Neural cell (in vitro differentiated cells): Measurements from ENCODE around the gene SPAG16. TPM values are rescaled to one million over a fixed set of nuclear protein-coding genes. Genes with fewer than 3 reads are reported as not detected.

Experiments used
- H2AFZ ChIP-seq: fragments of 200-600, 300-800 bp; sonication (generic), shearing (Covaris generic); 2 replicates; pipeline ENCODE4 v1.6.0; 2014; ENCODE audit warnings: low read depth, mild to moderate bottlenecking, antibody characterized with exemption, low read length, moderate library complexity
- H3F3A ChIP-seq: fragments of 200-600 bp; shearing (Covaris generic); 2 replicates; pipeline ENCODE4 v1.6.1; 2016; ENCODE audit warnings: mild to moderate bottlenecking, moderate library complexity, mixed read lengths, antibody characterized with exemption, low read length; ENCODE audit not compliant: insufficient read depth, poor library complexity, severe bottlenecking
- H3K27ac ChIP-seq: fragments of 200-600, 300-800 bp; sonication (generic), shearing (Covaris generic); 2 replicates; pipeline ENCODE4 v1.5.1; 2014; ENCODE audit warnings: mild to moderate bottlenecking, low read length, moderate library complexity
- H3K27me3 ChIP-seq: fragments of 300-800, 200-600 bp; sonication (generic), shearing (Covaris generic); 2 replicates; pipeline ENCODE4 v1.6.0; 2014; ENCODE audit warnings: mild to moderate bottlenecking, low read depth, low read length, moderate library complexity; ENCODE audit not compliant: insufficient read depth
- H3K36me3 ChIP-seq: fragments of 300-800, 200-600 bp; sonication (generic), shearing (Covaris generic); 2 replicates; pipeline ENCODE4 v1.5.1; 2014; ENCODE audit warnings: mild to moderate bottlenecking, antibody characterized with exemption, low read length, moderate library complexity; ENCODE audit not compliant: insufficient read depth
- H3K4me2 ChIP-seq: fragments of 300-800, 200-600 bp; sonication (generic), shearing (Covaris generic); 2 replicates; pipeline ENCODE4 v1.6.0; 2014; ENCODE audit warnings: mild to moderate bottlenecking, low read length
- H3K4me3 ChIP-seq: fragments of 300-800, 200-600 bp; sonication (generic), shearing (Covaris generic); 2 replicates; pipeline ENCODE4 v1.5.1; 2014; ENCODE audit warnings: mild to moderate bottlenecking, low read length, moderate library complexity
- H3K79me2 ChIP-seq: fragments of 200-600 bp; shearing (Covaris generic); replicated peaks from 2 replicates; pipeline ENCODE4 v1.6.0; 2014; ENCODE audit warnings: mild to moderate bottlenecking, low read length, moderate library complexity; ENCODE audit not compliant: insufficient read depth
- H3K9ac ChIP-seq: fragments of 300-800, 200-600 bp; sonication (generic), shearing (Covaris generic); 2 replicates; pipeline ENCODE4 v1.6.1; 2016; ENCODE audit warnings: mild to moderate bottlenecking, low read length, mixed read lengths
- H3K9me2 ChIP-seq: fragments of 200-600 bp; shearing (Covaris generic); 2 replicates; pipeline ENCODE4 v1.6.1; 2016; ENCODE audit warnings: mild to moderate bottlenecking, low read length, mixed read lengths; ENCODE audit not compliant: insufficient read depth
- H3K9me3 ChIP-seq: fragments of 200-600, 300-800 bp; sonication (generic), shearing (Covaris generic); 2 replicates; pipeline ENCODE4 v1.6.1; 2016; ENCODE audit warnings: mild to moderate bottlenecking, mixed run types, low read length, moderate library complexity, mixed read lengths
- H4K20me1 ChIP-seq: fragments of 200-600 bp; shearing (Covaris generic); 2 replicates; pipeline ENCODE4 v1.6.1; 2016; ENCODE audit warnings: mild to moderate bottlenecking, mixed run types; ENCODE audit not compliant: insufficient read depth
- EP300 ChIP-seq: fragments of 450-650 bp; conservative IDR thresholded peaks from 2 replicates; pipeline ENCODE4 v1.6.1; 2014; ENCODE audit warnings: antibody characterized with exemption, mild to moderate bottlenecking, moderate library complexity; ENCODE audit not compliant: poor library complexity, severe bottlenecking
- EZH2 ChIP-seq: fragments of 200-600, 300-800 bp; shearing (Covaris generic), sonication (generic); IDR thresholded peaks from 2 replicates; pipeline ENCODE4 v1.6.1; 2014; ENCODE audit warnings: antibody characterized with exemption, low read length, borderline replicate concordance, mild to moderate bottlenecking; ENCODE audit not compliant: insufficient read depth, poor library complexity, severe bottlenecking
- MXI1 ChIP-seq: fragments of 450-650 bp; conservative IDR thresholded peaks from 2 replicates; pipeline ENCODE4 v1.6.1; 2014; ENCODE audit warnings: antibody characterized with exemption, mild to moderate bottlenecking; ENCODE audit not compliant: poor library complexity, severe bottlenecking
- POLR2AphosphoS5 ChIP-seq: IDR thresholded peaks from 2 replicates; pipeline ENCODE4 v1.6.1; 2012
- TAF1 ChIP-seq: IDR thresholded peaks from 2 replicates; pipeline ENCODE4 v1.6.1; 2012; ENCODE audit warnings: low read depth
- polyA plus RNA-seq: library from polyadenylated mRNA; depleted of rRNA; stranded (reverse); fragments of >200 nt; gene quantifications from 2 replicates; pipeline ENCODE4 v1.2.3, GENCODE V29; 2014
- TF ChIP-seq, protein P1 (sequence below): IDR thresholded peaks from 2 replicates; pipeline ENCODE4 v1.6.1; 2012; ENCODE audit warnings: borderline replicate concordance
- TF ChIP-seq, protein P2 (sequence below): fragments of 450-650 bp; IDR thresholded peaks from 2 replicates; pipeline ENCODE4 v1.5.1; 2014; ENCODE audit warnings: antibody characterized with exemption, mild to moderate bottlenecking, moderate library complexity; ENCODE audit not compliant: poor library complexity, severe bottlenecking

The SPAG16 gene
- polyA plus RNA-seq, 1 donor from 2014 or later = 75.4 TPM

DNA sequence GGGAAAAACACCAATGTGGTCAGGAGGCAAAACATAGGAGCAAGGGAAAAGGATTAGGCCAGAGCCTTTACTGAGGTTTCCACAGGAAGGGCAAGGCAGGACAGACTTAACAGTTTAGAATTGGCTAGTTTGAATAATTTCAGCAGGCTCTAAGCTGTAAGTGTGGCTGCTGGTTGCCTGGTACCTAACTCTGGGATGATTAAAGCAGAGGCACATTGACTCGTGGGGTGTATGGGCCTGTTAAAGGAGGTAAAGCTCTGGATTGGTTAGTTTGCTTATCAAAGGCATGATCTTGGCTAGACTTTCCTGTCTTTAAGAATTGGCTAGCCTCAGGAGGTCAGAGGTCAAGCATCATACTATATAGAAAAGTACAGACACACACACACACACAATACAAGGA lies 132.6 kb downstream of the SPAG16 start:
- Histone ChIP-seq H3K27me3 (no peaks in the 10 kb centered on the region), H3K9me2 (no peaks in the 10 kb centered on the region), H3K4me3 (no peak overlapping the region), H3K9me3 (no peaks in the 10 kb centered on the region), H2AFZ (no peak overlapping the region), H3F3A (no peaks in the 10 kb centered on the region), H3K36me3 (no peaks in the 10 kb centered on the region), H3K9ac (no peak overlapping the region), H3K4me2 (no peak overlapping the region), H4K20me1 (no peaks in the 10 kb centered on the region), H3K27ac (no peak overlapping the region), H3K79me2 (no peaks in the 10 kb centered on the region)
- TF ChIP-seq, protein P1, sequence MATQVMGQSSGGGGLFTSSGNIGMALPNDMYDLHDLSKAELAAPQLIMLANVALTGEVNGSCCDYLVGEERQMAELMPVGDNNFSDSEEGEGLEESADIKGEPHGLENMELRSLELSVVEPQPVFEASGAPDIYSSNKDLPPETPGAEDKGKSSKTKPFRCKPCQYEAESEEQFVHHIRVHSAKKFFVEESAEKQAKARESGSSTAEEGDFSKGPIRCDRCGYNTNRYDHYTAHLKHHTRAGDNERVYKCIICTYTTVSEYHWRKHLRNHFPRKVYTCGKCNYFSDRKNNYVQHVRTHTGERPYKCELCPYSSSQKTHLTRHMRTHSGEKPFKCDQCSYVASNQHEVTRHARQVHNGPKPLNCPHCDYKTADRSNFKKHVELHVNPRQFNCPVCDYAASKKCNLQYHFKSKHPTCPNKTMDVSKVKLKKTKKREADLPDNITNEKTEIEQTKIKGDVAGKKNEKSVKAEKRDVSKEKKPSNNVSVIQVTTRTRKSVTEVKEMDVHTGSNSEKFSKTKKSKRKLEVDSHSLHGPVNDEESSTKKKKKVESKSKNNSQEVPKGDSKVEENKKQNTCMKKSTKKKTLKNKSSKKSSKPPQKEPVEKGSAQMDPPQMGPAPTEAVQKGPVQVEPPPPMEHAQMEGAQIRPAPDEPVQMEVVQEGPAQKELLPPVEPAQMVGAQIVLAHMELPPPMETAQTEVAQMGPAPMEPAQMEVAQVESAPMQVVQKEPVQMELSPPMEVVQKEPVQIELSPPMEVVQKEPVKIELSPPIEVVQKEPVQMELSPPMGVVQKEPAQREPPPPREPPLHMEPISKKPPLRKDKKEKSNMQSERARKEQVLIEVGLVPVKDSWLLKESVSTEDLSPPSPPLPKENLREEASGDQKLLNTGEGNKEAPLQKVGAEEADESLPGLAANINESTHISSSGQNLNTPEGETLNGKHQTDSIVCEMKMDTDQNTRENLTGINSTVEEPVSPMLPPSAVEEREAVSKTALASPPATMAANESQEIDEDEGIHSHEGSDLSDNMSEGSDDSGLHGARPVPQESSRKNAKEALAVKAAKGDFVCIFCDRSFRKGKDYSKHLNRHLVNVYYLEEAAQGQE = no peak
- TF ChIP-seq MXI1 (no peak), EZH2 (no peak), EP300 (no peak), TAF1 (no peak), POLR2AphosphoS5 (no peak)
- TF ChIP-seq, protein P2, sequence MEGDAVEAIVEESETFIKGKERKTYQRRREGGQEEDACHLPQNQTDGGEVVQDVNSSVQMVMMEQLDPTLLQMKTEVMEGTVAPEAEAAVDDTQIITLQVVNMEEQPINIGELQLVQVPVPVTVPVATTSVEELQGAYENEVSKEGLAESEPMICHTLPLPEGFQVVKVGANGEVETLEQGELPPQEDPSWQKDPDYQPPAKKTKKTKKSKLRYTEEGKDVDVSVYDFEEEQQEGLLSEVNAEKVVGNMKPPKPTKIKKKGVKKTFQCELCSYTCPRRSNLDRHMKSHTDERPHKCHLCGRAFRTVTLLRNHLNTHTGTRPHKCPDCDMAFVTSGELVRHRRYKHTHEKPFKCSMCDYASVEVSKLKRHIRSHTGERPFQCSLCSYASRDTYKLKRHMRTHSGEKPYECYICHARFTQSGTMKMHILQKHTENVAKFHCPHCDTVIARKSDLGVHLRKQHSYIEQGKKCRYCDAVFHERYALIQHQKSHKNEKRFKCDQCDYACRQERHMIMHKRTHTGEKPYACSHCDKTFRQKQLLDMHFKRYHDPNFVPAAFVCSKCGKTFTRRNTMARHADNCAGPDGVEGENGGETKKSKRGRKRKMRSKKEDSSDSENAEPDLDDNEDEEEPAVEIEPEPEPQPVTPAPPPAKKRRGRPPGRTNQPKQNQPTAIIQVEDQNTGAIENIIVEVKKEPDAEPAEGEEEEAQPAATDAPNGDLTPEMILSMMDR = no peak

DNA sequence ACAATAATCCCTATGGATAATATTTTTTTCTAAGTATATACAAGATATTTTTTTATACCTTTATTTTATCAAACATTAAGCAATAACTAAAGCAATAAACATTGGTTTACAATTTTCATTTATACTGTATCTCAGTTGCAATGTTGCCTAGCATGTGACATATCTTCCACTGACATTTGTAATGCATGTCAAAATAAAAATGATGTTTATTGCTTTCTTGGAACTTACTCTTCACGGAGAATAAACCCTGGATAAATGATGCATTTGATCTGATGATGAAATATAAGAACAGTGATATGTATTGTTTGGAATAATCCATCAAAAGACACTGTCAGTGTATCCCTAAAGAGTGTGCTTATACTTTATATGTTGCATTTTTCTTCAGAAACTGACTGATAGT lies 135.7 kb downstream of the SPAG16 start:
- no peaks in the 10 kb centered on the region for H3K9me3 ChIP-seq
- no peaks in the 10 kb centered on the region for H4K20me1 ChIP-seq
- TF ChIP-seq POLR2AphosphoS5 = peak; percentile 87
- TF ChIP-seq EP300 = peak; percentile 92
- TF ChIP-seq, protein P1 = no peak
- H3K79me2 ChIP-seq = no peaks in the 10 kb centered on the region
- H3F3A ChIP-seq = no peaks in the 10 kb centered on the region
- H3K36me3 ChIP-seq = no peaks in the 10 kb centered on the region
- H3K4me3 ChIP-seq = no peak overlapping the region
- H3K4me2 ChIP-seq = peak overlapping the region; percentile 24
- H3K9ac ChIP-seq = no peak overlapping the region
- H2AFZ ChIP-seq = no peak overlapping the region
- H3K9me2 ChIP-seq = no peaks in the 10 kb centered on the region
- H3K27me3 ChIP-seq = no peaks in the 10 kb centered on the region
- H3K27ac ChIP-seq = no peak overlapping the region
